Mucosa of stomach (tissue), 1 donor: Measurements from ENCODE around the gene APOBEC3A.
"Not testable (repeated sequence)": the region's sequence is repeated elsewhere in the genome, so short reads cannot be mapped to it uniquely, and the experiment has no call there.

Experiments
- H3K27me3 ChIP-seq: one replicate; pipeline ENCODE4 v1.7.0; 2013; ENCODE audit warnings: mild to moderate bottlenecking, low read length; ENCODE audit not compliant: control insufficient read depth, insufficient read depth
- H3K36me3 ChIP-seq: one replicate; pipeline ENCODE4 v1.7.0; 2013; ENCODE audit warnings: low read length; ENCODE audit not compliant: control insufficient read depth, insufficient read depth
- H3K4me1 ChIP-seq: one replicate; pipeline ENCODE4 v1.7.0; 2013; ENCODE audit warnings: mild to moderate bottlenecking, low read length; ENCODE audit not compliant: control insufficient read depth, insufficient read depth
- H3K4me3 ChIP-seq: one replicate; pipeline ENCODE4 v1.7.0; 2013; ENCODE audit warnings: low read length
- H3K9ac ChIP-seq: one replicate; pipeline ENCODE4 v1.7.0; 2013; ENCODE audit warnings: mild to moderate bottlenecking, low read length, moderate library complexity
- H3K9me3 ChIP-seq: one replicate; pipeline ENCODE4 v1.7.0; 2013; ENCODE audit warnings: mild to moderate bottlenecking, low read length, moderate library complexity; ENCODE audit not compliant: control insufficient read depth
- donor health status: Pancreatic carcinoma.

Gene APOBEC3A

GRCh38 chr22:38996105-38996504, 38.7 kb downstream of the APOBEC3A start:
- Histone ChIP-seq H3K4me3 (no peak overlapping the region), H3K36me3 (no peaks in the 10 kb centered on the region), H3K4me1 (no peaks in the 10 kb centered on the region), H3K9ac (no peak overlapping the region), H3K27me3 (peaks cover 7% of the 10 kb centered on the region), H3K9me3 (no peaks in the 10 kb centered on the region)

DNA sequence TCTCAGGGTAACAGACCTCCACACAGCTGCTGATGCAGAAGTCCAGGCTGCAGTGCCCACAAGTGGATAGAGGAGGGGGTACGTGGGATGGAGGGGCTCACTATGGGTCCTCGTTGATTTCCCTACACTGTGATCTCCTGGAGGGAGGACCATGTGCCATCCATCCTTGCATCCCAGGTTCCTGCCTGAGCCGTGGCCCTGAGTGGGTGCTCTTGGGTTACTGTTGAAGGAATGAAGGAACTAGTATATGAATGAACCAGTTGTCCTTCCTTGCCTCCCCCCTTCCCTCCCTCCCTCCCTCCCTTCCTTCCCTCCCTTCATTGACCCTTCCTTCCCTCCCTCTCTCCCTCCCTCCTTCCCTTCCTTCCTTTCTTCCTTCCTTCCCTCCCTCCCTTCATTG, 40.1 kb downstream of the APOBEC3A start:
- H3K4me1 ChIP-seq: no peaks in the 10 kb centered on the region
- H3K36me3 ChIP-seq: no peaks in the 10 kb centered on the region
- H3K9me3 ChIP-seq: no peaks in the 10 kb centered on the region
- H3K9ac ChIP-seq: no peak overlapping the region
- H3K4me3 ChIP-seq: no peak overlapping the region
- peaks cover 7% of the 10 kb centered on the region for H3K27me3 ChIP-seq

- H3K9me3 ChIP-seq: no peaks in the 10 kb centered on the region
- H3K4me1 ChIP-seq: peaks cover 6% of the 10 kb centered on the region
- no peak overlapping the region for H3K4me3 ChIP-seq
- H3K36me3 ChIP-seq: no peaks in the 10 kb centered on the region
- no peak overlapping the region for H3K9ac ChIP-seq
- peaks cover 3% of the 10 kb centered on the region for H3K27me3 ChIP-seq
These were observed 45.8 kb downstream of the APOBEC3A start for GRCh38 chr22:39003165-39003638.

DNA sequence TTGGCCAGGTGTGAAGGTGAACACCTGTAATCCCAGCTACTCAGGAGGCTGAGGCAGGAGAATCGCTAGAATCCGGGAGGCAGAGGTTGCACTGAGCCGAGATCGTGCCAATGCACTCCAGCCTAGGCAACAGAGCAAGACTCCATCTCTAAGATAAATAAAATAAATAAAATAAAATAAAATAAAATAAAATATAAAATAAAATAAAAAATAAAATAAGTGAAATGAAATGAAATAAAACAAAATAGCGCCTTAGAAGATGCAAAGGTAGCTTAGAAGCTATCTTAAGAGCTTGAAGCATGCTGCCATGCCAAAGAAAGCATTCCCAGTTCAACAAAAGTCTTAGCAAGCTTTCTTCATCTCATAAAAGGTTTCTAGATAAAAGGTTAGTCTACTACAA, 49.8 kb downstream of the APOBEC3A start:
- Histone ChIP-seq H3K4me1 (peaks cover 6% of the 10 kb centered on the region), H3K9ac (no peak overlapping the region), H3K4me3 (no peak overlapping the region), H3K27me3 (no peaks in the 10 kb centered on the region), H3K36me3 (no peaks in the 10 kb centered on the region), H3K9me3 (no peaks in the 10 kb centered on the region)

DNA sequence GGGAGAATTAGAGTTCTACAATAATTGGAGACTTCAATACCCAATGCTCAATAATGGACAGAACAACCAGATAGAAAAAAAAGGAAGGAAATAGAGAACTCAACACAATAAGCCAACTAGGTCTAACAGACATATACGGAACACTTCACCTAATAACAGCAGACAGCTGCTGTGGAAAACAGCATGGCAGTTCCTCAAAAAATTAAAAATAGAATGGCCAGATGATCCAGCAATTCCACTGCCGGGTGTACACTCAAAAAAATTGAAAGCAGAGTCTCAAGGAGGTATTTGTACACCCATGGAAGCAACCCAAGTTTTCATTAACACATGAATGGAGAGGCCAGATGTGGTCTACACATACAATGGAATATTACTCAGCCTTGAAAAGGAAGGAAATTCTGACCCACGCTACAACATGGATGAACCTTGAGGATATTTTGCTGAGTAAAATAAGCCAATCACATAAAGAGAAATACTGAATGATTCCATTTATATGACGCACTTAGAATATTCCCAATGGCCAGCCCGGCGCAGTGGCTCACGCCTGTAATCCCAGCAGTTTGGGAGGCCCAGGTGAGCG, 51.0 kb downstream of the APOBEC3A start:
- H3K9me3 ChIP-seq, H3K36me3 ChIP-seq, H3K4me3 ChIP-seq, H3K9ac ChIP-seq, H3K4me1 ChIP-seq, H3K27me3 ChIP-seq: not testable (repeated sequence)

- H3K4me3 ChIP-seq: no peak overlapping the region
These were observed 53.5 kb downstream of the APOBEC3A start for GRCh38 chr22:39010946-39011345.

More at GRCh38 chr22:39010946-39011345, 53.5 kb downstream of the APOBEC3A start:
- Histone ChIP-seq H3K27me3 (no peaks in the 10 kb centered on the region), H3K4me1 (peaks cover 4% of the 10 kb centered on the region), H3K9ac (no peak overlapping the region), H3K36me3 (no peaks in the 10 kb centered on the region), H3K9me3 (no peaks in the 10 kb centered on the region)
